Measurements from ENCODE around the gene CLEC1B. TPM values are rescaled to one million over a fixed set of nuclear protein-coding genes. Genes with fewer than 3 reads are reported as not detected.

Gene CLEC1B
- total and polyA plus RNA-seq, 2 of the 13 experiments (the other 11 are each of a cell fraction or from before 2014, with no cell fraction given): not detected

- TF ChIP-seq LRRFIP1 (CRISPR knock-in tag; conservative IDR thresholded peaks at IDR 0.05) (no peak), AHR (CRISPR knock-in tag; IDR thresholded peaks at IDR 0.05) (no peak), PRPF4 (IDR thresholded peaks at IDR 0.05; ENCODE audit: low read depth, low read length, poor library complexity, severe bottlenecking) (no peak), CC2D1A (CRISPR knock-in tag; IDR thresholded peaks at IDR 0.05) (no peak), NCOA1 (CRISPR knock-in tag; IDR thresholded peaks at IDR 0.05) (no peak), ZBTB26 (CRISPR knock-in tag; IDR thresholded peaks at IDR 0.05; ENCODE audit: borderline replicate concordance) (no peak)
Observed at GRCh38 chr12:10031771-10032175, 32.9 kb upstream of the CLEC1B start (continued).

GRCh38 chr12:10031321-10031720 lies 32.4 kb upstream of the CLEC1B start:
- Histone ChIP-seq H3K36me3 (replicated peaks in 1 of 2; ENCODE audit: control insufficient read depth in 1 of 2, insufficient read depth in 2 of 2, low read length in 2 of 2) (no peaks in the 10 kb centered on the region), H2AFZ (ENCODE audit: low read length) (no peak overlapping the region), H4K20me1 (ENCODE audit: insufficient read depth, low read length) (no peaks in the 10 kb centered on the region), H3K4me2 (ENCODE audit: low read depth, low read length) (no peak overlapping the region), H3K4me3 (replicated peaks in 1 of 3; ENCODE audit: insufficient read depth in 1 of 3, low read depth in 2 of 3, low read length in 3 of 3) (no peak overlapping the region), H3K27ac (ENCODE audit: extremely low read length, insufficient read depth, low read length) (no peak overlapping the region), H3K9me3 (ENCODE audit: low read length) (no peaks in the 10 kb centered on the region), H3K9ac (ENCODE audit: insufficient read depth, low read depth, low read length) (no peak overlapping the region), H3K4me1 (ENCODE audit: insufficient read depth, low read length) (no peaks in the 10 kb centered on the region), H3K27me3 (ENCODE audit: control insufficient read depth in 1 of 2, insufficient read depth in 2 of 2, low read length in 2 of 2) (peaks cover 0 to 9% of the 10 kb centered on the region in 2 experiments; a peak in 2 of 5 replicates), H3K79me2 (ENCODE audit: insufficient read depth, low read length) (no peaks in the 10 kb centered on the region)
- ChIA-PET CTCF (ENCODE audit: low intra/inter-chr PET ratio, low total read pairs) (no interaction called here), POLR2A (no interaction called here)
- intact Hi-C loops (cut with micrococcal nuclease; ENCODE audit: unreplicated experiment) (no loop called here), in situ Hi-C loops (cut with HindIII; ENCODE audit: extremely low pct_ligation_motif_present, low pct_unique_long_range_greater_than_20kb) (no loop called here)
- FAIRE-seq: no peak
- no TSS peak for BruUV-seq (replicated peaks)
- 4% methylated on average over 4 of the region's 4 CpGs for WGBS (ENCODE audit: low lambda C conversion rate)
- no peak for ATAC-seq
- no peak for DNase-seq (ENCODE audit: low spot score)
- no peak for TF ChIP-seq ZSCAN21 (CRISPR knock-in tag; IDR thresholded peaks at IDR 0.05; ENCODE audit: borderline replicate concordance)
- TF ChIP-seq SIN3A (IDR thresholded peaks at IDR 0.05; ENCODE audit: borderline replicate concordance, low read depth, low read length): no peak
- TF ChIP-seq ZNF34 (CRISPR knock-in tag; IDR thresholded peaks at IDR 0.05; ENCODE audit: borderline replicate concordance): no peak
- TF ChIP-seq ZNF280D (CRISPR knock-in tag; IDR thresholded peaks at IDR 0.05): no peak
- no peak for TF ChIP-seq KAT7 (CRISPR knock-in tag; IDR thresholded peaks at IDR 0.05; ENCODE audit: borderline replicate concordance)
- TF ChIP-seq STAT6 (CRISPR knock-in tag; IDR thresholded peaks at IDR 0.05; ENCODE audit: borderline replicate concordance): no peak

Measured in HepG2 (cell line).